A549 treated with ZK216348 at 1 μM for 4 hours (cell line): ENCODE results near the gene TNS2. TPM values are rescaled to one million over a fixed set of nuclear protein-coding genes. Genes with fewer than 3 reads are reported as not detected.

ENCODE experiments used
- total RNA-seq: library from RNA; stranded (reverse); fragments of 200-300 nt; extraction: Qiagen RNA extraction; gene quantifications from 5 replicates; pipeline ENCODE4 v1.2.3, GENCODE V29; 2022; ENCODE audit warnings: low read depth

The TNS2 gene
- total RNA-seq: 26.9 to 52.9 TPM (median 44.2 TPM) in 5 replicates

GRCh38 chr12:53049571-53050318 lies at the start of gene TNS2:
Gene TNS2, plus strand, starts transcription at chr12:53050065. Its CDS starts 121 bp downstream, at chr12:53050186.

GRCh38 chr12:53005986-53006809 lies 43.7 kb upstream of the TNS2 start, which contains the start of gene EIF4B:
Gene EIF4B, plus strand, starts transcription at chr12:53006456. Its CDS starts 28 bp downstream, at chr12:53006484.

GRCh38 chr12:53079226-53080117 lies 29.6 kb downstream of the TNS2 start, which contains the start of gene SPRYD3:
Gene SPRYD3, minus strand, starts transcription at chr12:53079390. Its CDS starts 57 bp downstream, at chr12:53079333.

GRCh38 chr12:53097564-53098353 lies 47.9 kb downstream of the TNS2 start, which contains the start of gene IGFBP6:
Gene IGFBP6, plus strand, starts transcription at chr12:53097667. Its CDS starts 51 bp downstream, at chr12:53097718.

GRCh38 chr12:53102883-53103807 lies 53.3 kb downstream of the TNS2 start, which contains the start of gene SOAT2:
Gene SOAT2, plus strand, starts transcription at chr12:53103486. Its CDS starts 92 bp downstream, at chr12:53103578.

Other genes starting within 250 kb of the TNS2 start
- 1.7 to 4.0 TPM (median 2.7 TPM) in 5 replicates for gene KRT4, start 235.9 kb upstream of the TNS2 start, total RNA-seq
- 0.09 TPM in 1 of 5 replicates, not detected in the others for gene KRT79, start 215.8 kb upstream of the TNS2 start, total RNA-seq
- gene KRT78, start 201.1 kb upstream of the TNS2 start, total RNA-seq: 0.24 TPM in 1 of 5 replicates, not detected in the others
- 3,219 to 4,452 TPM (median 4,030 TPM) in 5 replicates for gene KRT8, start 145.0 kb upstream of the TNS2 start, total RNA-seq
- gene KRT18, start 100.9 kb upstream of the TNS2 start, total RNA-seq: 2,322 to 2,859 TPM (median 2,818 TPM) in 5 replicates
- 266 to 393 TPM (median 311 TPM) in 5 replicates for gene EIF4B, start 43.6 kb upstream of the TNS2 start, total RNA-seq
- 25.6 to 40.9 TPM (median 38.3 TPM) in 5 replicates for gene SPRYD3, start 29.3 kb downstream of the TNS2 start, total RNA-seq
- 122 to 254 TPM (median 227 TPM) in 5 replicates for gene IGFBP6, start 47.6 kb downstream of the TNS2 start, total RNA-seq
- gene SOAT2, start 53.4 kb downstream of the TNS2 start, total RNA-seq: 0.14 to 0.75 TPM (median 0.23 TPM) in 5 replicates
- gene ZNF740, start 130.7 kb downstream of the TNS2 start, total RNA-seq: 14.2 to 19.0 TPM (median 15.8 TPM) in 5 replicates
- gene CSAD, start 130.9 kb downstream of the TNS2 start, total RNA-seq: 3.1 to 10.9 TPM (median 7.6 TPM) in 5 replicates
- gene ITGB7, start 157.2 kb downstream of the TNS2 start, total RNA-seq: 0.35 to 0.95 TPM (median 0.41 TPM) in 5 replicates
- 19.7 to 30.7 TPM (median 29.4 TPM) in 5 replicates for gene RARG, start 182.1 kb downstream of the TNS2 start, total RNA-seq
- 10.5 to 24.6 TPM (median 22.1 TPM) in 5 replicates for gene ESPL1, start 218.2 kb downstream of the TNS2 start, total RNA-seq
- 459 to 605 TPM (median 496 TPM) in 5 replicates for gene PFDN5, start 245.5 kb downstream of the TNS2 start, total RNA-seq
- 66.3 to 92.7 TPM (median 86.6 TPM) in 5 replicates for gene MYG1, start 249.6 kb downstream of the TNS2 start, total RNA-seq